Stimulated activated CD8-positive, alpha-beta memory T cell treated with anti-CD3 and anti-CD28 coated beads, Interleukin-7, amount 100 ng/mL, for 24 hours (primary cell): ENCODE data around the gene DLG2.

ENCODE experiments used
- DNase-seq: peaks from one replicate; pipeline ENCODE4 v3.0.0-alpha.2; 2020; ENCODE audit warnings: low read depth

Gene DLG2

GRCh38 chr11:85558411-85558810 lies 68.7 kb downstream of the DLG2 start:
- no peak for DNase-seq

GRCh38 chr11:85551881-85552280 lies 75.3 kb downstream of the DLG2 start:
- no peak for DNase-seq

GRCh38 chr11:85541683-85542082 lies 85.5 kb downstream of the DLG2 start:
- no peak for DNase-seq

GRCh38 chr11:85540635-85541205 lies 86.4 kb downstream of the DLG2 start:
- DNase-seq = no peak

- DNase-seq = no peak
These were observed 87.0 kb downstream of the DLG2 start for GRCh38 chr11:85540181-85540580.

- DNase-seq = no peak
These were observed 87.4 kb downstream of the DLG2 start for GRCh38 chr11:85539740-85540139.

GRCh38 chr11:85539029-85539689 lies 88.0 kb downstream of the DLG2 start:
- no peak for DNase-seq

GRCh38 chr11:85536438-85536837 lies 90.7 kb downstream of the DLG2 start:
- no peak for DNase-seq

GRCh38 chr11:85534806-85535205 lies 92.3 kb downstream of the DLG2 start:
- no peak for DNase-seq

GRCh38 chr11:85531191-85531897 lies 95.8 kb downstream of the DLG2 start:
- DNase-seq = no peak

- DNase-seq = no peak
These were observed 96.5 kb downstream of the DLG2 start for GRCh38 chr11:85530634-85531033.

GRCh38 chr11:85526564-85526963 lies 100.6 kb downstream of the DLG2 start:
- DNase-seq = no peak

GRCh38 chr11:85525686-85526085 lies 101.5 kb downstream of the DLG2 start:
- DNase-seq = no peak

- DNase-seq = no peak
These were observed 109.9 kb downstream of the DLG2 start for GRCh38 chr11:85517272-85517671.

GRCh38 chr11:85495918-85496317 lies 131.2 kb downstream of the DLG2 start:
- no peak for DNase-seq

- DNase-seq = no peak
These were observed 132.7 kb downstream of the DLG2 start for GRCh38 chr11:85494396-85494795.

- DNase-seq = no peak
These were observed 141.2 kb downstream of the DLG2 start for GRCh38 chr11:85485902-85486301.

- DNase-seq = no peak
These were observed 143.3 kb downstream of the DLG2 start for GRCh38 chr11:85483861-85484260.

- no peak for DNase-seq
These were observed 145.3 kb downstream of the DLG2 start for GRCh38 chr11:85481862-85482261.

GRCh38 chr11:85475660-85476517 lies 151.3 kb downstream of the DLG2 start:
- DNase-seq = no peak

GRCh38 chr11:85472953-85473352 lies 154.2 kb downstream of the DLG2 start:
- DNase-seq = no peak

- DNase-seq = no peak
These were observed 162.9 kb downstream of the DLG2 start for GRCh38 chr11:85464283-85464682.

GRCh38 chr11:85459304-85459703 lies 167.8 kb downstream of the DLG2 start:
- no peak for DNase-seq
